HepG2 (cell line): ENCODE results near the gene SDK2.

Experiments used
- DMAP1 ChIP-seq: IDR thresholded peaks from 2 replicates; pipeline ENCODE4 v1.6.1; 2016
- JUND ChIP-seq: sonication (generic); formaldehyde crosslinking; IDR thresholded peaks from 2 replicates; pipeline ENCODE4 v1.8.0; 2022; ENCODE audit warnings: mild to moderate bottlenecking, missing genetic modification reagents
- MEIS1 ChIP-seq: sonication (generic); formaldehyde crosslinking; IDR thresholded peaks from 2 replicates; pipeline ENCODE4 v1.9.0; 2021; ENCODE audit warnings: mild to moderate bottlenecking, missing genetic modification reagents, moderate library complexity, borderline replicate concordance
- MYC ChIP-seq: sonication (generic); formaldehyde crosslinking; IDR thresholded peaks from 2 replicates; pipeline ENCODE4 v1.9.0; 2021; ENCODE audit warnings: missing genetic modification reagents, borderline replicate concordance
- TBP ChIP-seq: sonication (generic); formaldehyde crosslinking; IDR thresholded peaks from 2 replicates; pipeline ENCODE4 v1.5.0; 2020; ENCODE audit warnings: missing genetic modification reagents
- TCF7L2 ChIP-seq: IDR thresholded peaks from 2 replicates; pipeline ENCODE4 v1.6.1; 2011; ENCODE audit warnings: mild to moderate bottlenecking, low read depth, low read length, moderate library complexity
- ZNF557 ChIP-seq: sonication (generic); formaldehyde crosslinking; IDR thresholded peaks from 2 replicates; pipeline ENCODE4 v1.4.0; 2020; ENCODE audit warnings: missing genetic modification reagents
- ZNF563 ChIP-seq: sonication (generic); formaldehyde crosslinking; IDR thresholded peaks from 2 replicates; pipeline ENCODE4 v1.8.0; 2022; ENCODE audit warnings: mild to moderate bottlenecking, moderate library complexity, missing genetic modification reagents
- TF ChIP-seq, protein P1 (sequence below): sonication (generic); formaldehyde crosslinking; IDR thresholded peaks from 2 replicates; pipeline ENCODE4 v1.4.0; 2020; ENCODE audit warnings: low read depth, missing genetic modification reagents
- TF ChIP-seq, protein P2 (sequence below): sonication (generic); formaldehyde crosslinking; IDR thresholded peaks from 2 replicates; pipeline ENCODE4 v1.5.0; 2020; ENCODE audit warnings: mild to moderate bottlenecking, missing genetic modification reagents, moderate library complexity
- TF ChIP-seq, protein P3 (sequence below): IDR thresholded peaks from 2 replicates; pipeline ENCODE4 v1.6.1; 2012; ENCODE audit warnings: inconsistent platforms
- TF ChIP-seq, protein P4 (sequence below): sonication (generic); formaldehyde crosslinking; IDR thresholded peaks from 2 replicates; pipeline ENCODE4 v1.5.1; 2020; ENCODE audit warnings: mild to moderate bottlenecking, missing genetic modification reagents, borderline replicate concordance
- TF ChIP-seq, protein P5 (sequence below): sonication (generic); formaldehyde crosslinking; IDR thresholded peaks from 2 replicates; pipeline ENCODE4 v1.4.0; 2020; ENCODE audit warnings: missing genetic modification reagents

DNA sequence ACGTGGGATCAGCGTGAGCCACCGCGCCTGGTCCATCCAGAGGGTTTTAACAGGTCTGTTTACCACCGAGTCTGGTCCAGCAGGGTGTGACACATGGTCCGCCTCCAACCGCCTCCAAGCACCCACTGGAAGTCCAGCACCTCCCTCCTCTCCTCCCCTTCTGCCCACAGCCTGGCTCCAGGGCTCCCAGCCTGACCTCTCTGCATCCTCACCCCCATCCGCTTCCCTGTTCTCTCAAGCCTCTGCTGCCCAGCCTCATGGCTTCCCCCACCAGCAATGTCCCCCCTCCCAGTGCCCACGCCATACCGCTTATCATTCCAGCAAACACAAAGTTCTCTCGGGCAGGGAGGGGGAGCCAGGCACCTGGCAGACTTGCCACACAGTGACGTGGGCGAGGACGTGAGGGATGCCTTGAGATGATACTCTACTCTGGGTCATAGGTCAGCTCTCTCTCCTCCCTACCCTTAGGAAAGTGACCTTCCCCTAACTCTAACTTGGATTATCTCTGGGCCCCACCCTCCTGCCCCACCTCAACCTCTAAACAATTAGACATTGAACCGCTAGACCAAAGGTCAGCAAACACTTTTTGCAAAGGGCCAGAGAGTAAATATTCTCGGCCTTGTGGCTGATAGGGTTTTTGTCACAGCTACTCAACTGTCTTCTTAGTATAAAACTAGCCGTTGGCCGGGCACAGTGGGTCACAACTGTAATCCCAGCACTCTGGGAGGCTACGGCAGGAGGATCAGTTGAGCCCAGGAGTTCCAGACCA lies 355.5 kb downstream of the SDK2 start:
- TF ChIP-seq, protein P1, sequence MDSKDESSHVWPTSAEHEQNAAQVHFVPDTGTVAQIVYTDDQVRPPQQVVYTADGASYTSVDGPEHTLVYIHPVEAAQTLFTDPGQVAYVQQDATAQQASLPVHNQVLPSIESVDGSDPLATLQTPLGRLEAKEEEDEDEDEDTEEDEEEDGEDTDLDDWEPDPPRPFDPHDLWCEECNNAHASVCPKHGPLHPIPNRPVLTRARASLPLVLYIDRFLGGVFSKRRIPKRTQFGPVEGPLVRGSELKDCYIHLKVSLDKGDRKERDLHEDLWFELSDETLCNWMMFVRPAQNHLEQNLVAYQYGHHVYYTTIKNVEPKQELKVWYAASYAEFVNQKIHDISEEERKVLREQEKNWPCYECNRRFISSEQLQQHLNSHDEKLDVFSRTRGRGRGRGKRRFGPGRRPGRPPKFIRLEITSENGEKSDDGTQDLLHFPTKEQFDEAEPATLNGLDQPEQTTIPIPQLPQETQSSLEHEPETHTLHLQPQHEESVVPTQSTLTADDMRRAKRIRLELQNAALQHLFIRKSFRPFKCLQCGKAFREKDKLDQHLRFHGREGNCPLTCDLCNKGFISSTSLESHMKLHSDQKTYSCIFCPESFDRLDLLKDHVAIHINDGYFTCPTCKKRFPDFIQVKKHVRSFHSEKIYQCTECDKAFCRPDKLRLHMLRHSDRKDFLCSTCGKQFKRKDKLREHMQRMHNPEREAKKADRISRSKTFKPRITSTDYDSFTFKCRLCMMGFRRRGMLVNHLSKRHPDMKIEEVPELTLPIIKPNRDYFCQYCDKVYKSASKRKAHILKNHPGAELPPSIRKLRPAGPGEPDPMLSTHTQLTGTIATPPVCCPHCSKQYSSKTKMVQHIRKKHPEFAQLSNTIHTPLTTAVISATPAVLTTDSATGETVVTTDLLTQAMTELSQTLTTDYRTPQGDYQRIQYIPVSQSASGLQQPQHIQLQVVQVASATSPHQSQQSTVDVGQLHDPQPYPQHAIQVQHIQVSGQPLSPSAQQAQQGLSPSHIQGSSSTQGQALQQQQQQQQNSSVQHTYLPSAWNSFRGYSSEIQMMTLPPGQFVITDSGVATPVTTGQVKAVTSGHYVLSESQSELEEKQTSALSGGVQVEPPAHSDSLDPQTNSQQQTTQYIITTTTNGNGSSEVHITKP (CRISPR knock-in tag): peak; percentile 85
- TF ChIP-seq ZNF563 (no peak), MYC (CRISPR knock-in tag) (peak; percentile 88), DMAP1 (CRISPR knock-in tag) (peak; percentile 95), JUND (CRISPR knock-in tag) (peak; percentile 81), TCF7L2 (no peak), TBP (CRISPR knock-in tag) (no peak), ZNF557 (CRISPR knock-in tag) (no peak), MEIS1 (CRISPR knock-in tag) (peak; percentile 40; the same call in 1 of the 2 replicates)
- TF ChIP-seq, protein P2, sequence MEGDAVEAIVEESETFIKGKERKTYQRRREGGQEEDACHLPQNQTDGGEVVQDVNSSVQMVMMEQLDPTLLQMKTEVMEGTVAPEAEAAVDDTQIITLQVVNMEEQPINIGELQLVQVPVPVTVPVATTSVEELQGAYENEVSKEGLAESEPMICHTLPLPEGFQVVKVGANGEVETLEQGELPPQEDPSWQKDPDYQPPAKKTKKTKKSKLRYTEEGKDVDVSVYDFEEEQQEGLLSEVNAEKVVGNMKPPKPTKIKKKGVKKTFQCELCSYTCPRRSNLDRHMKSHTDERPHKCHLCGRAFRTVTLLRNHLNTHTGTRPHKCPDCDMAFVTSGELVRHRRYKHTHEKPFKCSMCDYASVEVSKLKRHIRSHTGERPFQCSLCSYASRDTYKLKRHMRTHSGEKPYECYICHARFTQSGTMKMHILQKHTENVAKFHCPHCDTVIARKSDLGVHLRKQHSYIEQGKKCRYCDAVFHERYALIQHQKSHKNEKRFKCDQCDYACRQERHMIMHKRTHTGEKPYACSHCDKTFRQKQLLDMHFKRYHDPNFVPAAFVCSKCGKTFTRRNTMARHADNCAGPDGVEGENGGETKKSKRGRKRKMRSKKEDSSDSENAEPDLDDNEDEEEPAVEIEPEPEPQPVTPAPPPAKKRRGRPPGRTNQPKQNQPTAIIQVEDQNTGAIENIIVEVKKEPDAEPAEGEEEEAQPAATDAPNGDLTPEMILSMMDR: peak; percentile 45; the same call in 1 of the 2 replicates
- TF ChIP-seq, protein P3, sequence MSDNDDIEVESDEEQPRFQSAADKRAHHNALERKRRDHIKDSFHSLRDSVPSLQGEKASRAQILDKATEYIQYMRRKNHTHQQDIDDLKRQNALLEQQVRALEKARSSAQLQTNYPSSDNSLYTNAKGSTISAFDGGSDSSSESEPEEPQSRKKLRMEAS: peak; percentile 89
- TF ChIP-seq, protein P4, sequence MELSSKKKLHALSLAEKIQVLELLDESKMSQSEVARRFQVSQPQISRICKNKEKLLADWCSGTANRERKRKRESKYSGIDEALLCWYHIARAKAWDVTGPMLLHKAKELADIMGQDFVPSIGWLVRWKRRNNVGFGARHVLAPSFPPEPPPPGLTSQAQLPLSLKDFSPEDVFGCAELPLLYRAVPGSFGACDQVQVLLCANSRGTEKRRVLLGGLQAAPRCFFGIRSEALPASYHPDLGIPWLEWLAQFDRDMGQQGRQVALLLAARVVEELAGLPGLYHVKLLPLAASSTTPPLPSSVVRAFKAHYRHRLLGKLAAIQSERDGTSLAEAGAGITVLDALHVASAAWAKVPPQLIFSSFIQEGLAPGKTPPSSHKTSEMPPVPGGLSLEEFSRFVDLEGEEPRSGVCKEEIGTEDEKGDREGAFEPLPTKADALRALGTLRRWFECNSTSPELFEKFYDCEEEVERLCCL (CRISPR knock-in tag): no peak
- TF ChIP-seq, protein P5, sequence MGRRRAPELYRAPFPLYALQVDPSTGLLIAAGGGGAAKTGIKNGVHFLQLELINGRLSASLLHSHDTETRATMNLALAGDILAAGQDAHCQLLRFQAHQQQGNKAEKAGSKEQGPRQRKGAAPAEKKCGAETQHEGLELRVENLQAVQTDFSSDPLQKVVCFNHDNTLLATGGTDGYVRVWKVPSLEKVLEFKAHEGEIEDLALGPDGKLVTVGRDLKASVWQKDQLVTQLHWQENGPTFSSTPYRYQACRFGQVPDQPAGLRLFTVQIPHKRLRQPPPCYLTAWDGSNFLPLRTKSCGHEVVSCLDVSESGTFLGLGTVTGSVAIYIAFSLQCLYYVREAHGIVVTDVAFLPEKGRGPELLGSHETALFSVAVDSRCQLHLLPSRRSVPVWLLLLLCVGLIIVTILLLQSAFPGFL (CRISPR knock-in tag): no peak
